Smooth muscle cell of the pulmonary artery (primary cell): ENCODE measurements around the gene OBP2B. TPM values are rescaled to one million over a fixed set of nuclear protein-coding genes. Genes with fewer than 3 reads are reported as not detected.

ENCODE experiments used
- total RNA-seq: library from RNA; depleted of rRNA; stranded (reverse); fragments of >200 nt; gene quantifications from 2 replicates; pipeline ENCODE4 v1.2.3, GENCODE V29; 2014

Gene OBP2B
- total RNA-seq: not detected in 2 replicates

GRCh38 chr9:133208880-133209300 lies at the start of gene OBP2B:
TSS of gene OBP2B (minus strand) at chr9:133209250. CDS start at chr9:133209199, 51 bp downstream.

GRCh38 chr9:133163504-133164172 lies 45.4 kb downstream of the OBP2B start, which contains the start of gene GBGT1:
TSS of gene GBGT1 (minus strand) at chr9:133163914. CDS start at chr9:133162412, 1,502 bp downstream.

Other genes with a start within 250 kb of the OBP2B start
- not detected in 2 replicates for gene GFI1B, start 230.6 kb downstream of the OBP2B start, total RNA-seq
- 23.8 and 27.5 TPM in 2 replicates for gene GTF3C5, start 178.3 kb downstream of the OBP2B start, total RNA-seq
- gene CEL, start 147.3 kb downstream of the OBP2B start, total RNA-seq: 0.20 and 0.99 TPM in 2 replicates
- gene RALGDS, start 88.0 kb downstream of the OBP2B start, total RNA-seq: 21.4 and 36.1 TPM in 2 replicates
- gene GBGT1, start 45.3 kb downstream of the OBP2B start, total RNA-seq: 3.8 and 5.7 TPM in 2 replicates
- gene ABO, start 66.0 kb upstream of the OBP2B start, total RNA-seq: not detected in 2 replicates
- 9.2 and 12.0 TPM in 2 replicates for gene SURF6, start 126.9 kb upstream of the OBP2B start, total RNA-seq
- gene MED22, start 138.9 kb upstream of the OBP2B start, total RNA-seq: 18.7 and 25.5 TPM in 2 replicates
- gene RPL7A, start 139.0 kb upstream of the OBP2B start, total RNA-seq: 1,310 and 1,378 TPM in 2 replicates
- 21.1 and 21.4 TPM in 2 replicates for gene SURF1, start 147.2 kb upstream of the OBP2B start, total RNA-seq
- gene SURF2, start 147.3 kb upstream of the OBP2B start, total RNA-seq: 9.6 and 11.1 TPM in 2 replicates
- gene SURF4, start 166.8 kb upstream of the OBP2B start, total RNA-seq: 465 and 567 TPM in 2 replicates
- gene STKLD1, start 167.1 kb upstream of the OBP2B start, total RNA-seq: 0.20 and 0.33 TPM in 2 replicates
- 14.6 and 17.3 TPM in 2 replicates for gene REXO4, start 208.8 kb upstream of the OBP2B start, total RNA-seq
- gene ADAMTS13, start 213.1 kb upstream of the OBP2B start, total RNA-seq: 4.1 and 6.1 TPM in 2 replicates